Stomach (tissue), 4 donors: ENCODE data around the gene SRC.

Experiments used
- CTCF ChIP-seq, 7 experiments: fragments of 450-650 bp in 4 of 7; fragments of 200-600 bp in 3 of 7; sonication (generic) in 3 of 7; IDR thresholded peaks; one replicate each; pipeline ENCODE4 v1.5.1; 2016 to 2019; ENCODE audit warnings: antibody characterized with exemption in 7 of 7, control low read depth in 2 of 7, mild to moderate bottlenecking in 1 of 7
- POLR2AphosphoS5 ChIP-seq, 3 donors: sonication (generic); formaldehyde crosslinking; IDR thresholded peaks; one replicate each; pipeline ENCODE4 v1.6.1; 2016; ENCODE audit warnings: antibody characterized with exemption in 3 of 3

DNA sequence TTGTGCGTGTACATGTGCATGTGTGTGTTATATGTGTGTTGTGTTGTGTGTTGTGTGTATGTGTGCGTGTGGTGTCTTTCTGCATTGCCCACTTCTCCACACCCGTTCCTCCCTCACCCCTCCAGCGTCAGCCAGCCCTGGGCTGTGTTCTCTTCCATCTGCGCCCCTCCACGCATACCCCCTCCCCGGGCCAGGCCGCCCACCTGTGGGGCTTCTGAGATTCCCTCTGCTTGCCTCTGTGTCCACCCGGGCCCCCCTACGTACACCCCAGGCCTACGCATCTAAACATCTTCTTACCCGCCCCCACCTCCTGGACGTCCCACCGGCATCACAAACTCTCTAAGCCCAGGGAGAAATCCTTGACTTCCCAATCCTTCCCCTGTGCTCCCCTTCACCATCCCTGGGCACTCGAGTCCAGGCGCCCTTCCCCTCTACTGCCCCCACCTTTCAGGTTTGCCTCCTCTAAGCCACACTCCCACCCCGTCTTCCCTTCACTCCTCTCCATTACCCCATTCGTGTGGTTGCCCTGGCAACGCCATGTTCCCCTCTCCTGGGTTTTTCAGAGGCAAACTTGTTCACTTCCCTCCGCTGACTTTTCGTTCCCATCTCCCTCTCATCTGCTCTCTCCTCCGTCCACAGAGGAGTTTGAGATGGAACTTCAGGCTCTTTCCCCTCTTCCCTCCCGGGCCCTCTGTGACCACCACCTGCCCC is 93.4 kb downstream of the SRC start:
- TF ChIP-seq CTCF (IDR thresholded peaks at IDR 0.05) (no peak), POLR2AphosphoS5 (IDR thresholded peaks at IDR 0.05) (no peak)
